Small intestine (tissue), 7 donors: ENCODE data around the gene MYO3B. TPM values are rescaled to one million over a fixed set of nuclear protein-coding genes. Genes with fewer than 3 reads are reported as not detected.

Experiments
- DNase-seq, 2 donors: peaks; one replicate each; pipeline versions ENCODE4 v3.0.0 to v3.0.0-alpha.2; 2013
- FAIRE-seq: peaks from 2 replicates; lab custom pipeline; 2012; peaks lifted over from hg19 to GRCh38; lab: Jason Lieb, UNC
- H3K27ac ChIP-seq, 3 donors: one replicate each; pipeline ENCODE4 v1.5.1; 2013; ENCODE audit warnings: low read length in 2 of 3, mild to moderate bottlenecking in 2 of 3, control low read depth in 1 of 3, inconsistent platforms in 1 of 3, low read depth in 1 of 3, moderate library complexity in 1 of 3
- H3K27me3 ChIP-seq, 3 donors: one replicate each; pipeline ENCODE4 v1.6.1; 2013; ENCODE audit warnings: low read length in 3 of 3, inconsistent platforms in 1 of 3; ENCODE audit not compliant: control insufficient read depth in 3 of 3, insufficient read depth in 3 of 3
- H3K36me3 ChIP-seq, 3 donors: one replicate each; pipeline ENCODE4 v1.6.1; 2013; ENCODE audit warnings: low read length in 3 of 3, inconsistent platforms in 1 of 3, low read depth in 1 of 3, mild to moderate bottlenecking in 1 of 3, moderate library complexity in 1 of 3; ENCODE audit not compliant: control insufficient read depth in 3 of 3, insufficient read depth in 2 of 3
- H3K4me1 ChIP-seq, 3 donors: one replicate each; pipeline ENCODE4 v1.6.1; 2013; ENCODE audit warnings: low read length in 2 of 3, inconsistent platforms in 1 of 3, low read depth in 1 of 3, mild to moderate bottlenecking in 1 of 3, moderate library complexity in 1 of 3; ENCODE audit not compliant: control insufficient read depth in 3 of 3, insufficient read depth in 2 of 3
- H3K4me3 ChIP-seq, 3 donors: one replicate each; pipeline ENCODE4 v1.5.1; 2013; ENCODE audit warnings: low read length in 3 of 3, control low read depth in 1 of 3, inconsistent platforms in 1 of 3, low read depth in 1 of 3, mild to moderate bottlenecking in 1 of 3, moderate library complexity in 1 of 3
- H3K9me3 ChIP-seq, 2 donors: one replicate each; pipeline ENCODE4 v1.6.1; 2013; ENCODE audit warnings: low read depth in 1 of 2, low read length in 1 of 2; ENCODE audit not compliant: control insufficient read depth in 2 of 2, insufficient read depth in 1 of 2
- WGBS, 3 donors: extraction: QIAGEN DNeasy Blood & Tissue Kit; methylation state at CpG; one replicate each; pipeline ENCODE4 v1.1.7; 2013; 5-methylcytosine and 5-hydroxymethylcytosine counted together
- polyA plus RNA-seq, 4 donors: library from polyadenylated mRNA; stranded (reverse) in 3 of 4; unstranded in 1 of 4; fragments of 200-250 nt in 3 of 4; fragments of 120-200 nt in 1 of 4; gene quantifications; one replicate each; pipeline versions ENCODE4 v1.2.1 to v1.2.3, GENCODE V29; 2013
- donor health status: healthy with polysubstance abuse.
- donor health status: control.
- donor health status: control.
- donor health status: Bipolar disorder and iron deficiency.
- donor health status: healthy.

The MYO3B gene
- polyA plus RNA-seq, 4 donors, result 0.03 to 0.81 TPM; not detected in 2

GRCh38 chr2:170509452-170510193, 331.7 kb downstream of the MYO3B start:
- H3K27me3 ChIP-seq, result no peaks in the 10 kb centered on the region
- H3K36me3 ChIP-seq, result no peaks in the 10 kb centered on the region
- 75 to 82% (median 82%) methylated on average over 8 of the region's 8 CpGs for WGBS, 3 donors
- no peak for FAIRE-seq
- H3K4me3 ChIP-seq, result no peak overlapping the region
- no peak for DNase-seq
- H3K4me1 ChIP-seq, result no peaks in the 10 kb centered on the region
- no peaks in the 10 kb centered on the region for H3K9me3 ChIP-seq
- H3K27ac ChIP-seq, result no peak overlapping the region

GRCh38 chr2:170512266-170512665, 334.3 kb downstream of the MYO3B start:
- no peaks in the 10 kb centered on the region for H3K4me1 ChIP-seq
- H3K4me3 ChIP-seq, result no peak overlapping the region
- DNase-seq, result no peak
- H3K36me3 ChIP-seq, result no peaks in the 10 kb centered on the region
- no peaks in the 10 kb centered on the region for H3K9me3 ChIP-seq
- WGBS, 3 donors, result 47 to 63% (median 60%) methylated on average over 2 of the region's 2 CpGs
- FAIRE-seq, result no peak
- no peak overlapping the region for H3K27ac ChIP-seq
- H3K27me3 ChIP-seq, result no peaks in the 10 kb centered on the region

- Histone ChIP-seq H3K27me3 (no peaks in the 10 kb centered on the region), H3K9me3 (no peaks in the 10 kb centered on the region), H3K4me1 (no peaks in the 10 kb centered on the region), H3K36me3 (no peaks in the 10 kb centered on the region), H3K27ac (no peak overlapping the region), H3K4me3 (no peak overlapping the region)
- 55 to 66% (median 64%) methylated on average over 5 of the region's 5 CpGs for WGBS, 3 donors
- FAIRE-seq, result no peak
- no peak for DNase-seq
Observed at GRCh38 chr2:170514140-170514539, 336.2 kb downstream of the MYO3B start.

GRCh38 chr2:170517538-170517937, 339.6 kb downstream of the MYO3B start:
- H3K4me3 ChIP-seq, result no peak overlapping the region
- no peak for FAIRE-seq

GRCh38 chr2:170518911-170519310, 341.0 kb downstream of the MYO3B start:
- DNase-seq, result no peak
- Histone ChIP-seq H3K9me3 (no peaks in the 10 kb centered on the region), H3K4me1 (peaks cover 0 to 2% (median 0%) of the 10 kb centered on the region in 3 donors), H3K27me3 (no peaks in the 10 kb centered on the region), H3K27ac (no peak overlapping the region), H3K36me3 (no peaks in the 10 kb centered on the region), H3K4me3 (no peak overlapping the region)
- no peak for FAIRE-seq
- 73 to 91% (median 79%) methylated on average over 2 of the region's 2 CpGs for WGBS, 3 donors

More at GRCh38 chr2:170517538-170517937, 339.6 kb downstream of the MYO3B start:
- no peaks in the 10 kb centered on the region for H3K36me3 ChIP-seq
- H3K27me3 ChIP-seq, result no peaks in the 10 kb centered on the region
- H3K27ac ChIP-seq, result no peak overlapping the region
- WGBS, 3 donors, result 53 to 88% (median 62%) methylated on average over 1 of the region's 1 CpG
- DNase-seq, result no peak
- H3K4me1 ChIP-seq, result no peaks in the 10 kb centered on the region
- H3K9me3 ChIP-seq, result no peaks in the 10 kb centered on the region

GRCh38 chr2:170521299-170521698, 343.4 kb downstream of the MYO3B start:
- Histone ChIP-seq H3K4me3 (no peak overlapping the region), H3K27me3 (no peaks in the 10 kb centered on the region), H3K27ac (no peak overlapping the region), H3K36me3 (no peaks in the 10 kb centered on the region), H3K9me3 (no peaks in the 10 kb centered on the region), H3K4me1 (peaks cover 0 to 2% (median 0%) of the 10 kb centered on the region in 3 donors)
- WGBS, 3 donors, result 82 to 95% (median 93%) methylated on average over 2 of the region's 2 CpGs
- FAIRE-seq (no peak), DNase-seq (no peak)

- DNase-seq (no peak), FAIRE-seq (no peak)
- peaks cover 0 to 2% (median 0%) of the 10 kb centered on the region in 3 donors for H3K4me1 ChIP-seq
- no peak overlapping the region for H3K27ac ChIP-seq
- H3K27me3 ChIP-seq, result no peaks in the 10 kb centered on the region
- no peaks in the 10 kb centered on the region for H3K36me3 ChIP-seq
- H3K4me3 ChIP-seq, result no peak overlapping the region
- 62 to 81% (median 75%) methylated on average over 4 of the region's 4 CpGs for WGBS, 3 donors
- no peaks in the 10 kb centered on the region for H3K9me3 ChIP-seq
Observed at GRCh38 chr2:170523506-170523905, 345.6 kb downstream of the MYO3B start.

GRCh38 chr2:170524828-170525565, 347.1 kb downstream of the MYO3B start:
- Histone ChIP-seq H3K27ac (peak overlapping the region in 1 of 3 donors; percentile 17), H3K4me3 (no peak overlapping the region), H3K27me3 (no peaks in the 10 kb centered on the region), H3K4me1 (peaks cover 0 to 2% (median 0%) of the 10 kb centered on the region in 3 donors), H3K36me3 (no peaks in the 10 kb centered on the region), H3K9me3 (no peaks in the 10 kb centered on the region)
- DNase-seq, result no peak
- FAIRE-seq, result no peak
- 42 to 54% (median 45%) methylated on average over 2 of the region's 2 CpGs for WGBS, 3 donors
